ENCODE results near the gene NKAP. TPM values are rescaled to one million over a fixed set of nuclear protein-coding genes. Genes with fewer than 3 reads are reported as not detected.

NKAP gene
- total and polyA plus RNA-seq, 2 of the 13 experiments (the other 11 are each of a cell fraction or from before 2014, with no cell fraction given): 3.6 to 6.1 TPM

DNA sequence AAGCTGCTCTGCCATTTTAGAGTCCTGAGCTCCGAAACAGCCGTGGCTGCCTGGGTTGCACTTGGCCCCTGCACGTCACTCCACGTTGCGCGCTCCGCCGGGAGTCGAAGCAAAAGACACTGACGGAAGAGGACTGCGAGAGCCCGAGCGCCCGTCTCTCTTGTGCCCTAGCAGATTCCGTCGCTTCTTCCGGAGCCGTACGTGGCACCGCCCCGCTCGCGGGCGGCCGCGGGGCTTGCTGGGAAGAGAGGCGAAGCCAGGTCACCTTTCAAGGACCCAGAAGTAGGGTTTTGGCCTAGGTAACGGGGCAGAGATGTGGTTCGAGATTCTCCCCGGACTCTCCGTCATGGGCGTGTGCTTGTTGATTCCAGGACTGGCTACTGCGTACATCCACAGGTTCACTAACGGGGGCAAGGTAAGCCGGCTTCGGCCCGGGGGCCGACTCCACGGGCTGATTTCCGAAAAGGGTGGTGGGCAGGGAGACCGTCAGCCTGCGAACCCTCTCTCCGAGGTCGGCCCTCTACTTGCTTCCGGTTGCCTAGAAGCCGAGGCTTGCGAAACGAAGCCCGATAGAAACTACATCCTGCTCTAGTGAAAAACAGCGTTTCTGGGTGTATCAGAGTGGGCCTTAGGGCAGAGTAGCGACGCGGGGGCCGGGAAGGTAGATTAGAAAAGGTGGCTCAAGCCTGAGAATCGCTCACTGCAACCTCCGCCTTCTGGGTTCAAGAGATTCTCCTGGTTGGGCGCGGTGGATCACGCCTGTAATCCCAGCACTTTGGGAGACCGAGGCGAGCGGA is 71.8 kb downstream of the NKAP start, which contains the start of the genes NDUFA1 and RNF113A (continued):
- TF ChIP-seq, protein P1, sequence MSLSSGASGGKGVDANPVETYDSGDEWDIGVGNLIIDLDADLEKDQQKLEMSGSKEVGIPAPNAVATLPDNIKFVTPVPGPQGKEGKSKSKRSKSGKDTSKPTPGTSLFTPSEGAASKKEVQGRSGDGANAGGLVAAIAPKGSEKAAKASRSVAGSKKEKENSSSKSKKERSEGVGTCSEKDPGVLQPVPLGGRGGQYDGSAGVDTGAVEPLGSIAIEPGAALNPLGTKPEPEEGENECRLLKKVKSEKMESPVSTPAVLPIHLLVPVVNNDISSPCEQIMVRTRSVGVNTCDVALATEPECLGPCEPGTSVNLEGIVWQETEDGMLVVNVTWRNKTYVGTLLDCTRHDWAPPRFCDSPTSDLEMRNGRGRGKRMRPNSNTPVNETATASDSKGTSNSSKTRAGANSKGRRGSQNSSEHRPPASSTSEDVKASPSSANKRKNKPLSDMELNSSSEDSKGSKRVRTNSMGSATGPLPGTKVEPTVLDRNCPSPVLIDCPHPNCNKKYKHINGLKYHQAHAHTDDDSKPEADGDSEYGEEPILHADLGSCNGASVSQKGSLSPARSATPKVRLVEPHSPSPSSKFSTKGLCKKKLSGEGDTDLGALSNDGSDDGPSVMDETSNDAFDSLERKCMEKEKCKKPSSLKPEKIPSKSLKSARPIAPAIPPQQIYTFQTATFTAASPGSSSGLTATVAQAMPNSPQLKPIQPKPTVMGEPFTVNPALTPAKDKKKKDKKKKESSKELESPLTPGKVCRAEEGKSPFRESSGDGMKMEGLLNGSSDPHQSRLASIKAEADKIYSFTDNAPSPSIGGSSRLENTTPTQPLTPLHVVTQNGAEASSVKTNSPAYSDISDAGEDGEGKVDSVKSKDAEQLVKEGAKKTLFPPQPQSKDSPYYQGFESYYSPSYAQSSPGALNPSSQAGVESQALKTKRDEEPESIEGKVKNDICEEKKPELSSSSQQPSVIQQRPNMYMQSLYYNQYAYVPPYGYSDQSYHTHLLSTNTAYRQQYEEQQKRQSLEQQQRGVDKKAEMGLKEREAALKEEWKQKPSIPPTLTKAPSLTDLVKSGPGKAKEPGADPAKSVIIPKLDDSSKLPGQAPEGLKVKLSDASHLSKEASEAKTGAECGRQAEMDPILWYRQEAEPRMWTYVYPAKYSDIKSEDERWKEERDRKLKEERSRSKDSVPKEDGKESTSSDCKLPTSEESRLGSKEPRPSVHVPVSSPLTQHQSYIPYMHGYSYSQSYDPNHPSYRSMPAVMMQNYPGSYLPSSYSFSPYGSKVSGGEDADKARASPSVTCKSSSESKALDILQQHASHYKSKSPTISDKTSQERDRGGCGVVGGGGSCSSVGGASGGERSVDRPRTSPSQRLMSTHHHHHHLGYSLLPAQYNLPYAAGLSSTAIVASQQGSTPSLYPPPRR (CRISPR knock-in tag; IDR thresholded peaks at IDR 0.05; ENCODE audit: borderline replicate concordance): no peak; the same call in 1 of the 2 replicates
- TF ChIP-seq ZSCAN29 (CRISPR knock-in tag; conservative IDR thresholded peaks at IDR 0.05) (no peak), ISX (CRISPR knock-in tag; conservative IDR thresholded peaks at IDR 0.05) (peak; percentile 80; the same call in 1 of the 2 replicates), HOXA3 (CRISPR knock-in tag; IDR thresholded peaks at IDR 0.05) (peak; percentile 86), KDM5B (CRISPR knock-in tag; IDR thresholded peaks at IDR 0.05; ENCODE audit: borderline replicate concordance) (no peak), U2AF2 (IDR thresholded peaks at IDR 0.05; ENCODE audit: low read depth, low read length) (no peak), IRF2 (CRISPR knock-in tag; IDR thresholded peaks at IDR 0.05) (peak; percentile 63), SYNCRIP (IDR thresholded peaks at IDR 0.05; ENCODE audit: insufficient read depth, low read depth, low read length) (no peak), SPEN (CRISPR knock-in tag; IDR thresholded peaks at IDR 0.05; ENCODE audit: low read depth) (peak; percentile 82; the same call in 1 of the 2 replicates), ZNF605 (CRISPR knock-in tag; IDR thresholded peaks at IDR 0.05) (no peak), ZNF782 (CRISPR knock-in tag; IDR thresholded peaks at IDR 0.05; ENCODE audit: borderline replicate concordance) (no peak), FOXA3 (CRISPR knock-in tag; IDR thresholded peaks at IDR 0.05) (peak; percentile 32; the same call in 1 of the 2 replicates), PPARG (CRISPR knock-in tag; conservative IDR thresholded peaks at IDR 0.05) (no peak), SMYD3 (CRISPR knock-in tag; IDR thresholded peaks at IDR 0.05) (0 out of 2 replicates have a peak, but pooled peaks have one; percentile 71), SRSF1 (optimal IDR thresholded peaks at IDR 0.05; ENCODE audit: low read depth, low read length) (no peak), NR2C2 (CRISPR knock-in tag; IDR thresholded peaks at IDR 0.05; ENCODE audit: borderline replicate concordance) (peak; percentile 69; the same call in 1 of the 2 replicates), SP4 (CRISPR knock-in tag; IDR thresholded peaks at IDR 0.05) (no peak; the same call in 1 of the 2 replicates), ZFY (CRISPR knock-in tag; IDR thresholded peaks at IDR 0.05) (peak; percentile 98), ZNF550 (CRISPR knock-in tag; IDR thresholded peaks at IDR 0.05; ENCODE audit: borderline replicate concordance) (no peak), TAF1 (CRISPR knock-in tag; IDR thresholded peaks at IDR 0.05) (peak; percentile 82)
- TF ChIP-seq, protein P2, sequence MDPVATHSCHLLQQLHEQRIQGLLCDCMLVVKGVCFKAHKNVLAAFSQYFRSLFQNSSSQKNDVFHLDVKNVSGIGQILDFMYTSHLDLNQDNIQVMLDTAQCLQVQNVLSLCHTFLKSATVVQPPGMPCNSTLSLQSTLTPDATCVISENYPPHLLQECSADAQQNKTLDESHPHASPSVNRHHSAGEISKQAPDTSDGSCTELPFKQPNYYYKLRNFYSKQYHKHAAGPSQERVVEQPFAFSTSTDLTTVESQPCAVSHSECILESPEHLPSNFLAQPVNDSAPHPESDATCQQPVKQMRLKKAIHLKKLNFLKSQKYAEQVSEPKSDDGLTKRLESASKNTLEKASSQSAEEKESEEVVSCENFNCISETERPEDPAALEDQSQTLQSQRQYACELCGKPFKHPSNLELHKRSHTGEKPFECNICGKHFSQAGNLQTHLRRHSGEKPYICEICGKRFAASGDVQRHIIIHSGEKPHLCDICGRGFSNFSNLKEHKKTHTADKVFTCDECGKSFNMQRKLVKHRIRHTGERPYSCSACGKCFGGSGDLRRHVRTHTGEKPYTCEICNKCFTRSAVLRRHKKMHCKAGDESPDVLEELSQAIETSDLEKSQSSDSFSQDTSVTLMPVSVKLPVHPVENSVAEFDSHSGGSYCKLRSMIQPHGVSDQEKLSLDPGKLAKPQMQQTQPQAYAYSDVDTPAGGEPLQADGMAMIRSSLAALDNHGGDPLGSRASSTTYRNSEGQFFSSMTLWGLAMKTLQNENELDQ (CRISPR knock-in tag; IDR thresholded peaks at IDR 0.05; ENCODE audit: borderline replicate concordance): no peak
- TF ChIP-seq, protein P3, sequence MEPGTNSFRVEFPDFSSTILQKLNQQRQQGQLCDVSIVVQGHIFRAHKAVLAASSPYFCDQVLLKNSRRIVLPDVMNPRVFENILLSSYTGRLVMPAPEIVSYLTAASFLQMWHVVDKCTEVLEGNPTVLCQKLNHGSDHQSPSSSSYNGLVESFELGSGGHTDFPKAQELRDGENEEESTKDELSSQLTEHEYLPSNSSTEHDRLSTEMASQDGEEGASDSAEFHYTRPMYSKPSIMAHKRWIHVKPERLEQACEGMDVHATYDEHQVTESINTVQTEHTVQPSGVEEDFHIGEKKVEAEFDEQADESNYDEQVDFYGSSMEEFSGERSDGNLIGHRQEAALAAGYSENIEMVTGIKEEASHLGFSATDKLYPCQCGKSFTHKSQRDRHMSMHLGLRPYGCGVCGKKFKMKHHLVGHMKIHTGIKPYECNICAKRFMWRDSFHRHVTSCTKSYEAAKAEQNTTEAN (CRISPR knock-in tag; conservative IDR thresholded peaks at IDR 0.05): peak; percentile 55; the same call in 1 of the 2 replicates

All from HepG2 (cell line).